GM12892 (cell line): ENCODE results near the gene TOX4.

Source experiments
- POLR2A ChIP-seq: IDR thresholded peaks from 2 replicates; pipeline ENCODE4 v1.6.1; 2011; ENCODE audit warnings: low read depth, low read length, control low read depth
- TAF1 ChIP-seq: IDR thresholded peaks from 2 replicates; pipeline ENCODE4 v1.6.1; 2011; ENCODE audit warnings: low read depth, mild to moderate bottlenecking, control low read depth, low read length, borderline replicate concordance

GRCh38 chr14:21521501-21521900, 44.5 kb downstream of the TOX4 start:
- TF ChIP-seq TAF1 = no peak
- no peak for TF ChIP-seq POLR2A
